ENCODE results near the gene CNPY3. TPM values are rescaled to one million over a fixed set of nuclear protein-coding genes. Genes with fewer than 3 reads are reported as not detected.

The CNPY3 gene
- total RNA-seq, 3 donors from 2014 or later, result 18.4 to 30.5 (median 23.5) TPM

- intact Hi-C loops (cut with DNase I, micrococcal nuclease), result no loop called here
- Histone ChIP-seq H3K4me1 (ENCODE audit: low read depth) (peaks cover 14% of the 10 kb centered on the region), H3K36me3 (ENCODE audit: low read depth) (no peaks in the 10 kb centered on the region), H3K4me3 (no peak overlapping the region), H3K9me3 (no peaks in the 10 kb centered on the region)
- no peak for TF ChIP-seq CTCF (IDR thresholded peaks at IDR 0.05)
- ATAC-seq (peak; percentile 5), DNase-seq (peak in 1 of 3 donors; percentile 14)
Measured at GRCh38 chr6:42979523-42980177, 50.4 kb downstream of the CNPY3 start.

- no peak for ATAC-seq
Measured at GRCh38 chr6:42981836-42982235, 52.6 kb downstream of the CNPY3 start.

GRCh38 chr6:42984001-42984923, 55.0 kb downstream of the CNPY3 start, which contains the start of gene PPP2R5D:
Gene PPP2R5D (plus strand): TSS chr6:42984570. CDS start chr6:42984678, 108 bp downstream.
- Histone ChIP-seq H3K9me3 (no peaks in the 10 kb centered on the region), H3K4me1 (ENCODE audit: low read depth) (peaks cover 20% of the 10 kb centered on the region), H3K36me3 (ENCODE audit: low read depth) (no peaks in the 10 kb centered on the region), H3K4me3 (peak within 1 kb of the TSS; percentile 81)
- DNase-seq (peak; percentile 97 to 99 (median 98)), ATAC-seq (peak; percentile 95)
- TF ChIP-seq CTCF (IDR thresholded peaks at IDR 0.05), result no peak
- intact Hi-C loops (cut with DNase I, micrococcal nuclease), result no loop called here

More at GRCh38 chr6:42981836-42982235, 52.6 kb downstream of the CNPY3 start:
- Histone ChIP-seq H3K4me1 (ENCODE audit: low read depth) (peaks cover 28% of the 10 kb centered on the region), H3K36me3 (ENCODE audit: low read depth) (no peaks in the 10 kb centered on the region), H3K4me3 (no peak overlapping the region), H3K9me3 (no peaks in the 10 kb centered on the region)
- no peak for TF ChIP-seq CTCF (IDR thresholded peaks at IDR 0.05)
- DNase-seq, result no peak
- intact Hi-C loops (cut with DNase I, micrococcal nuclease), result no loop called here

- H3K9me3 ChIP-seq, result no peaks in the 10 kb centered on the region
- ATAC-seq, result peak; percentile 1
- intact Hi-C loops (cut with DNase I, micrococcal nuclease), result no loop called here
- TF ChIP-seq CTCF (IDR thresholded peaks at IDR 0.05), result no peak
- peaks cover 22% of the 10 kb centered on the region for H3K4me1 ChIP-seq (ENCODE audit: low read depth)
- peak in 1 of 3 donors; percentile 17 for DNase-seq
- peak overlapping the region; percentile 81 for H3K4me3 ChIP-seq
- H3K36me3 ChIP-seq (ENCODE audit: low read depth), result no peaks in the 10 kb centered on the region
Measured at GRCh38 chr6:42984924-42985475, 55.7 kb downstream of the CNPY3 start.

- DNase-seq (peak in 1 of 3 donors; percentile 1), ATAC-seq (no peak)
- Histone ChIP-seq H3K9me3 (no peaks in the 10 kb centered on the region), H3K4me3 (no peak overlapping the region), H3K36me3 (ENCODE audit: low read depth) (no peaks in the 10 kb centered on the region), H3K4me1 (ENCODE audit: low read depth) (peaks cover 27% of the 10 kb centered on the region)
- intact Hi-C loops (cut with DNase I, micrococcal nuclease), result no loop called here
- TF ChIP-seq CTCF (IDR thresholded peaks at IDR 0.05), result no peak
Measured at GRCh38 chr6:42987533-42988451, 58.5 kb downstream of the CNPY3 start.
